Mucosa of rectum (tissue), 2 donors: ENCODE results near the gene RPL18A.

Experiments used
- H3K27ac ChIP-seq, 2 donors: one replicate each; pipeline ENCODE4 v1.7.0; 2013; ENCODE audit warnings: inconsistent platforms in 2 of 2, low read depth in 2 of 2, low read length in 2 of 2
- H3K27me3 ChIP-seq, 2 donors: one replicate each; pipeline ENCODE4 v1.7.0; 2013; ENCODE audit warnings: low read length in 2 of 2; ENCODE audit not compliant: control insufficient read depth in 2 of 2, insufficient read depth in 2 of 2
- H3K36me3 ChIP-seq, 2 donors: one replicate each; pipeline ENCODE4 v1.7.0; 2013; ENCODE audit warnings: low read length in 2 of 2; ENCODE audit not compliant: control insufficient read depth in 2 of 2, insufficient read depth in 2 of 2
- H3K4me1 ChIP-seq, 2 donors: one replicate each; pipeline ENCODE4 v1.7.0; 2013; ENCODE audit warnings: low read length in 2 of 2, mild to moderate bottlenecking in 1 of 2; ENCODE audit not compliant: control insufficient read depth in 2 of 2, insufficient read depth in 2 of 2
- H3K4me3 ChIP-seq, 2 donors: one replicate each; pipeline ENCODE4 v1.7.0; 2013; ENCODE audit warnings: low read length in 2 of 2
- H3K9ac ChIP-seq, 2 donors: one replicate each; pipeline ENCODE4 v1.7.0; 2013; ENCODE audit warnings: low read length in 2 of 2, low read depth in 1 of 2, mild to moderate bottlenecking in 1 of 2
- H3K9me3 ChIP-seq, 2 donors: one replicate each; pipeline ENCODE4 v1.7.0; 2013; ENCODE audit warnings: low read length in 2 of 2; ENCODE audit not compliant: control insufficient read depth in 2 of 2
- donor health status: healthy.
- donor health status: Normal muscosa, but diverticular disease.

RPL18A gene

GRCh38 chr19:17866964-17867486 is 7.3 kb downstream of the RPL18A start:
- Histone ChIP-seq H3K9me3 (no peaks in the 10 kb centered on the region), H3K4me3 (no peak overlapping the region), H3K9ac (peak overlapping the region in 1 of 2 donors; percentile 8), H3K36me3 (peaks cover 20 to 28% of the 10 kb centered on the region in 2 donors), H3K27ac (no peak overlapping the region), H3K27me3 (peaks cover 16 to 19% of the 10 kb centered on the region in 2 donors), H3K4me1 (peaks cover 25 to 39% of the 10 kb centered on the region in 2 donors)

- Histone ChIP-seq H3K9me3 (no peaks in the 10 kb centered on the region), H3K4me3 (no peak overlapping the region), H3K27me3 (peaks cover 22 to 25% of the 10 kb centered on the region in 2 donors), H3K9ac (no peak overlapping the region), H3K36me3 (peaks cover 6 to 11% of the 10 kb centered on the region in 2 donors), H3K27ac (no peak overlapping the region), H3K4me1 (peaks cover 24 to 35% of the 10 kb centered on the region in 2 donors)
Observed at GRCh38 chr19:17868669-17869068, 9.0 kb downstream of the RPL18A start.

GRCh38 chr19:17869114-17869608 is 9.5 kb downstream of the RPL18A start:
- no peak overlapping the region for H3K27ac ChIP-seq
- H3K4me1 ChIP-seq: peaks cover 23 to 33% of the 10 kb centered on the region in 2 donors
- H3K4me3 ChIP-seq: no peak overlapping the region
- peaks cover 3 to 7% of the 10 kb centered on the region in 2 donors for H3K36me3 ChIP-seq
- peaks cover 22 to 25% of the 10 kb centered on the region in 2 donors for H3K27me3 ChIP-seq
- no peaks in the 10 kb centered on the region for H3K9me3 ChIP-seq
- H3K9ac ChIP-seq: no peak overlapping the region

GRCh38 chr19:17871032-17871877 is 11.5 kb downstream of the RPL18A start:
- H3K9ac ChIP-seq: no peak overlapping the region
- no peak overlapping the region for H3K4me3 ChIP-seq
- H3K27me3 ChIP-seq: peaks cover 27 to 28% of the 10 kb centered on the region in 2 donors
- peaks cover 11 to 16% of the 10 kb centered on the region in 2 donors for H3K4me1 ChIP-seq
- H3K9me3 ChIP-seq: no peaks in the 10 kb centered on the region
- no peaks in the 10 kb centered on the region for H3K36me3 ChIP-seq
- H3K27ac ChIP-seq: no peak overlapping the region

GRCh38 chr19:17871878-17872250 is 12.2 kb downstream of the RPL18A start, which contains the start of gene SLC5A5:
SLC5A5 (plus strand) TSS chr19:17871945; CDS start chr19:17872320, 375 bp downstream.
- H3K9ac ChIP-seq: no peak within 1 kb of the TSS
- peaks cover 27 to 28% of the 10 kb centered on the region in 2 donors for H3K27me3 ChIP-seq
- H3K36me3 ChIP-seq: no peaks in the 10 kb centered on the region
- H3K9me3 ChIP-seq: no peaks in the 10 kb centered on the region
- peaks cover 11 to 13% of the 10 kb centered on the region in 2 donors for H3K4me1 ChIP-seq
- peak within 1 kb of the TSS in 1 of 2 donors; percentile 50 for H3K4me3 ChIP-seq
- no peak within 1 kb of the TSS for H3K27ac ChIP-seq

GRCh38 chr19:17872251-17873001 is 12.7 kb downstream of the RPL18A start:
- Histone ChIP-seq H3K4me3 (peak overlapping the region in 1 of 2 donors; percentile 50), H3K36me3 (no peaks in the 10 kb centered on the region), H3K4me1 (peaks cover 8 to 11% of the 10 kb centered on the region in 2 donors), H3K27me3 (peaks cover 27 to 28% of the 10 kb centered on the region in 2 donors), H3K9ac (no peak overlapping the region), H3K27ac (no peak overlapping the region), H3K9me3 (no peaks in the 10 kb centered on the region)

GRCh38 chr19:17873786-17874757 is 14.4 kb downstream of the RPL18A start:
- H3K4me3 ChIP-seq: peak overlapping the region in 1 of 2 donors; percentile 31

GRCh38 chr19:17874758-17875135 is 15.0 kb downstream of the RPL18A start:
- no peak overlapping the region for H3K27ac ChIP-seq
- H3K9ac ChIP-seq: no peak overlapping the region
- no peaks in the 10 kb centered on the region for H3K9me3 ChIP-seq
- no peak overlapping the region for H3K4me3 ChIP-seq
- H3K4me1 ChIP-seq: peaks cover 8 to 11% of the 10 kb centered on the region in 2 donors
- peaks cover 27 to 32% of the 10 kb centered on the region in 2 donors for H3K27me3 ChIP-seq
- H3K36me3 ChIP-seq: no peaks in the 10 kb centered on the region

More at GRCh38 chr19:17873786-17874757, 14.4 kb downstream of the RPL18A start:
- H3K4me1 ChIP-seq: peaks cover 8 to 11% of the 10 kb centered on the region in 2 donors
- H3K27me3 ChIP-seq: peaks cover 27 to 32% of the 10 kb centered on the region in 2 donors
- no peak overlapping the region for H3K27ac ChIP-seq
- no peaks in the 10 kb centered on the region for H3K9me3 ChIP-seq
- H3K9ac ChIP-seq: no peak overlapping the region
- H3K36me3 ChIP-seq: no peaks in the 10 kb centered on the region

GRCh38 chr19:17877696-17878095 is 18.0 kb downstream of the RPL18A start:
- H3K27me3 ChIP-seq: peaks cover 5 to 10% of the 10 kb centered on the region in 2 donors
- H3K4me1 ChIP-seq: peaks cover 4 to 6% of the 10 kb centered on the region in 2 donors
- no peaks in the 10 kb centered on the region for H3K36me3 ChIP-seq
- no peaks in the 10 kb centered on the region for H3K9me3 ChIP-seq
- no peak overlapping the region for H3K4me3 ChIP-seq
- H3K9ac ChIP-seq: no peak overlapping the region
- no peak overlapping the region for H3K27ac ChIP-seq
